Activated T-cell treated with anti-CD3 and anti-CD28 coated beads, Interleukin-2, amount 50 U/mL, for 24 hours (primary cell): ENCODE results near the gene PLEKHA8.
"Not testable (repeated sequence)": the region's sequence is repeated elsewhere in the genome, so short reads cannot be mapped to it uniquely, and the experiment has no call there.

ENCODE experiments used
- DNase-seq: peaks from one replicate; pipeline ENCODE4 v3.0.0-alpha.2; 2020
- H3K27ac Mint-ChIP-seq: 2 replicates; pipeline ENCODE4 v1.8.0; 2020; ENCODE audit warnings: mild to moderate bottlenecking, mixed read lengths
- H3K27me3 Mint-ChIP-seq: 2 replicates; pipeline ENCODE4 v1.8.0; 2020; ENCODE audit warnings: mixed read lengths
- H3K36me3 Mint-ChIP-seq: 2 replicates; pipeline ENCODE4 v1.8.0; 2020; ENCODE audit warnings: low read depth, mixed read lengths
- H3K4me1 Mint-ChIP-seq: 2 replicates; pipeline ENCODE4 v1.8.0; 2020; ENCODE audit warnings: low read depth, mixed read lengths
- H3K4me3 Mint-ChIP-seq: 2 replicates; pipeline ENCODE4 v1.8.0; 2020; ENCODE audit warnings: mild to moderate bottlenecking, moderate library complexity, mixed read lengths
- H3K9me3 Mint-ChIP-seq: 2 replicates; pipeline ENCODE4 v1.8.0; 2020; ENCODE audit warnings: mixed read lengths

The PLEKHA8 gene

DNA sequence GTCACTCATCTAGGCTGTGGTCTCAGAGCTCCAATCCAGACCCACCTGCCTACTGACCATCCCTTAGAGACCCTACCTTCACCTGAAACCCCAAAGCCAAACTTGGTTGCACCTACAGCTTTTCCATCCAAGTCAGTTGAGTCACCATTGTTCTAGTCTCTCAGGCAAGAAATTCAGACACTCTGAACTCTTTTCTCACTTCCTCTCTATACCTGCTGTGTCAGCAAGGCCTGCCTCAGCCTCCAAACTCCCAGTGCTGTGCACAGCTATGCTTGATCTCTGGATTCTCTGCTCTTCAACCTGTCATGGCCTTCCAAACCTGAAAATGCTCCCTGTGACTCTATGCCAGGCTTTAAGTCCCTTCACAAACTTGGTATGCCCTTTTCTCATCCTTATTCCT, 59.2 kb downstream of the PLEKHA8 start:
- Mint-ChIP-seq H3K36me3 (peaks cover 2% of the 10 kb centered on the region), H3K27ac (no peak overlapping the region), H3K27me3 (no peaks in the 10 kb centered on the region), H3K4me1 (peaks cover 3% of the 10 kb centered on the region), H3K9me3 (no peaks in the 10 kb centered on the region), H3K4me3 (no peak overlapping the region)
- DNase-seq = no peak

- Mint-ChIP-seq H3K9me3 (no peaks in the 10 kb centered on the region), H3K4me3 (no peak overlapping the region)
- no peak for DNase-seq
Measured at GRCh38 chr7:30088362-30088761, 60.1 kb downstream of the PLEKHA8 start.

GRCh38 chr7:30090111-30090510, 61.9 kb downstream of the PLEKHA8 start:
- H3K4me1 Mint-ChIP-seq = peaks cover 3% of the 10 kb centered on the region
- H3K27me3 Mint-ChIP-seq = no peaks in the 10 kb centered on the region

More at GRCh38 chr7:30088362-30088761, 60.1 kb downstream of the PLEKHA8 start:
- Mint-ChIP-seq H3K27ac (no peak overlapping the region), H3K4me1 (peaks cover 3% of the 10 kb centered on the region), H3K27me3 (no peaks in the 10 kb centered on the region), H3K36me3 (peaks cover 2% of the 10 kb centered on the region)

DNA sequence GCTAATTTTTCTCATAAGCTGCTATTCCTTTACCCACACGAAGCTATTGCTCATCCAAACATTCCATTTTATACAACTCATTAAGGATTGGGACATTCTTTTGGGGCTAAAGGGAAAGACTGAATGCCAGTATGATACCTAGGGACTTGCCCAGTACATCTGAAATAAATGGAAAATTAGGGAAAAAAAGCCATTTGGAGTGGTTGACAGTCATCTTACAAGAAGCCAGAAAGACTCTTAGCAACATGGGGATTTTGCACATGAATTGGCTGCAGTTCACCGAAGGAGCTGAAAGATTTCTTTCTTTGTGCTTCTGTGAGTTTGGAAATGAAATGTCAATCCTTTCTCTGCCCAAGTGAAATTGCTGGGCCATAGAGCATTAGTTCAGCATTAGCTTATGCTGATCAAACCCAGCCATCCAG, 63.3 kb downstream of the PLEKHA8 start:
- no peaks in the 10 kb centered on the region for H3K27me3 Mint-ChIP-seq
- H3K9me3 Mint-ChIP-seq = no peaks in the 10 kb centered on the region
- DNase-seq = no peak
- H3K4me1 Mint-ChIP-seq = peaks cover 3% of the 10 kb centered on the region
- no peak overlapping the region for H3K27ac Mint-ChIP-seq
- H3K4me3 Mint-ChIP-seq = no peak overlapping the region
- H3K36me3 Mint-ChIP-seq = no peaks in the 10 kb centered on the region

More at GRCh38 chr7:30090111-30090510, 61.9 kb downstream of the PLEKHA8 start:
- Mint-ChIP-seq H3K4me3 (no peak overlapping the region), H3K9me3 (no peaks in the 10 kb centered on the region), H3K27ac (no peak overlapping the region), H3K36me3 (no peaks in the 10 kb centered on the region)
- no peak for DNase-seq

GRCh38 chr7:30091987-30092386, 63.8 kb downstream of the PLEKHA8 start:
- Mint-ChIP-seq H3K36me3 (peaks cover under 1% of the 10 kb centered on the region), H3K9me3 (no peaks in the 10 kb centered on the region), H3K27ac (no peak overlapping the region), H3K4me3 (no peak overlapping the region), H3K4me1 (peaks cover 3% of the 10 kb centered on the region), H3K27me3 (no peaks in the 10 kb centered on the region)
- DNase-seq = no peak

- H3K4me3 Mint-ChIP-seq = no peak overlapping the region
- H3K27me3 Mint-ChIP-seq = no peaks in the 10 kb centered on the region
- H3K9me3 Mint-ChIP-seq = no peaks in the 10 kb centered on the region
- H3K4me1 Mint-ChIP-seq = no peaks in the 10 kb centered on the region
- DNase-seq = no peak
- H3K36me3 Mint-ChIP-seq = peaks cover 3% of the 10 kb centered on the region
- no peak overlapping the region for H3K27ac Mint-ChIP-seq
Measured at GRCh38 chr7:30093420-30093952, 65.3 kb downstream of the PLEKHA8 start.

DNA sequence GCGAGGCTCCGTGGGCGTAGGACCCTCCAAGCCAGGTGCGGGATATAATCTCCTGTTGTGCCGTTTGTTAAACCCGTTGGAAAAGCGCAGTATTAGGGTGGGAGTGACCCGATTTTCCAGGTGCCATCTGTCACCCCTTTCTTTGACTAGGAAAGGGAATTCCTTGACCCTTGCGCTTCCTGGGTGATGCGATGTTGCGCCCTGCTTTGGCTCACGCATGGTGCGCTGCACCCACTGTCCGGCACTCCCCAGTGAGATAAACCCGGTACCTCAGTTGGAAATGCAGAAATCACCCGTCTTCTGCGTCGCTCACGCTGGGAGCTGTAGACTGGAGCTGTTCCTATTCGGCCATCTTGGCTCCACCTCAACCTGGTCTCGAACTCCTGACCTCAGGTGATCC, 70.4 kb downstream of the PLEKHA8 start:
- not testable (repeated sequence) for H3K27me3 Mint-ChIP-seq, DNase-seq, H3K9me3 Mint-ChIP-seq, H3K4me1 Mint-ChIP-seq, H3K27ac Mint-ChIP-seq, H3K36me3 Mint-ChIP-seq, H3K4me3 Mint-ChIP-seq

DNA sequence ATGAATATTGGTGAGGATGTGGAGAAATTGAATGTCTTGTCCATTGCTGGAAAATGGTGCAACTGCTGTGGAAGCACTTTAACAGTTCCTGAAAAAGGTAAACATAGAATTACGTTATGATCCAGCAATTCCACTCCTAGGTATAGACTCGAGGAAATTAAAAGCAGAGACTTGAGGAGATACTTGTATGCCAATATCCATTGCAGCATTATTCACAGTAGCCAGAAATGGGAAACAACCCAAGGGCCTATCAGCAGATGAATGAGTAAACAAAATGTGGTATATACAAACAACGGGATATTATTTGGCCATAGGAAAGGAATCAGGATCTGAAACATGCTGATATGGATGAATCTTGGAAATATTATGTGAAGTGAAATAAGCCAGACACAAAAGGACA, 74.1 kb downstream of the PLEKHA8 start:
- no peaks in the 10 kb centered on the region for H3K9me3 Mint-ChIP-seq
- H3K4me1 Mint-ChIP-seq = no peaks in the 10 kb centered on the region
- H3K36me3 Mint-ChIP-seq = peaks cover 2% of the 10 kb centered on the region
- H3K27me3 Mint-ChIP-seq = no peaks in the 10 kb centered on the region
- no peak for DNase-seq
- no peak overlapping the region for H3K4me3 Mint-ChIP-seq
- no peak overlapping the region for H3K27ac Mint-ChIP-seq

GRCh38 chr7:30104157-30104556, 75.9 kb downstream of the PLEKHA8 start:
- DNase-seq = no peak

DNA sequence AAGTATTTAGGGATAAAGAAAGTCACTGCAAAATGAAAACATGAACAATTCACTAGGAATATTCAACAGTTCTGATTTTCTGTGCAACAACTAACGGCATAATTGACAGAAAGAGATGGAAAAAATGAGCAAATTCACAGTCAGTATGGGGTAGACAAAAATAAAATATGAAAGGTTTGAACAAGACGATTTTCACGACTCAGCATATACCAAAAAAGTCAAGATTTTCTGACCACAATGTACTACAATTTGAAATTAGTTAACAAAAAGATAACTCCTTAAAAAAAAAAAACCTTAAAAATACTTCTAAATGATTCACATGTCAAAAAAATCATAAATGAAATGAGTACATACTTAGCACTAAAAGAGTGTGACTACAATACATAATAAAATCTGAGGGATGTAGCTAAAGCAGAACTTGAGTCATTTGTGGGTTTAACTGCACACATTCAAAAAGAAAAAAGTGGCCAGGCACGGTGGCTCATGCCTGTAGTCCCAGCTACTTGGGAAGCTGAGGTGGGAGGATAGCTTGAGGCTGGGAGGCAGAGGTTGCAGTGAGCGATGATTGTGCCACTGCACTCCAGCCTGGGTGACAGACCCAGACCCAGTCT, 84.0 kb downstream of the PLEKHA8 start:
- H3K4me1 Mint-ChIP-seq = peaks cover 8% of the 10 kb centered on the region
- H3K36me3 Mint-ChIP-seq = peaks cover 9% of the 10 kb centered on the region
- H3K27me3 Mint-ChIP-seq = no peaks in the 10 kb centered on the region
- peaks cover 15% of the 10 kb centered on the region for H3K9me3 Mint-ChIP-seq
- no peak overlapping the region for H3K4me3 Mint-ChIP-seq
- H3K27ac Mint-ChIP-seq = no peak overlapping the region
- DNase-seq = no peak

More at GRCh38 chr7:30104157-30104556, 75.9 kb downstream of the PLEKHA8 start:
- Mint-ChIP-seq H3K36me3 (peaks cover under 1% of the 10 kb centered on the region), H3K27ac (no peak overlapping the region), H3K27me3 (no peaks in the 10 kb centered on the region), H3K9me3 (no peaks in the 10 kb centered on the region), H3K4me3 (no peak overlapping the region), H3K4me1 (no peaks in the 10 kb centered on the region)

- Mint-ChIP-seq H3K27ac (no peak overlapping the region), H3K9me3 (peaks cover 15% of the 10 kb centered on the region), H3K4me3 (no peak overlapping the region), H3K27me3 (no peaks in the 10 kb centered on the region), H3K4me1 (peaks cover 8% of the 10 kb centered on the region), H3K36me3 (peaks cover 9% of the 10 kb centered on the region)
- no peak for DNase-seq
Measured at GRCh38 chr7:30113144-30113543, 84.9 kb downstream of the PLEKHA8 start.

DNA sequence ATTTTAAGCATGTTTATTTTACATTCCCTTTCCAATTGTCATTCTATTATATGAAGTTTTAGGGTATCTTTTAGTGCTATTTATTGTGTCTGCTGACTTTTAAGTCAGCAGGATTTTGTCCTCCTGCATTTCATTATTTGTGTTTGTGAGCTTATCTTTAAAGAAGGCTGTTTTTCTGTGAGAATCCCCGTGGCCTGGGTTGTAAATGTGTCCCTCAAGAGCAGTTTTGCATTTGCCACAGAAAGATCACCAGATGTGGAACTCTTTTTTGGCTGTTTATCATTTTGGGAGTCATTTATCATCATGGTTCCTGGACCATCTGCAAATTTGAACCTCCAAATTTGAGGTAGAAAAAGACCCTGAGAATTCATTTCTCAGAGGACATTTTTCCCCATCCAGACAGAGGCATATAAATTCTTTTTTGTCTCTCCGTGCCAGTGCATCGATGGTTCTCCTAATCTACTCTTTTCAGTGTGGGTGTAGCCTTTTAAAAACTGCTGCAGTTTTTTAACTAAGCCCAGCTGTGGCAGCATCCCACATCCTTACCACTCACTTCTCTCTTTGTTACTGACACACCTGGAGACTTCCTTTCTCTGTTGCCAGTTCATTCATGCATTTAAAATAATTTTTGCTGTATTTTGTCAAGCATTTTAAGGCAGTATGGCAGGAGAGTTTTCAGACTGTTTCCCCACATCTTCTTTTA, 86.5 kb downstream of the PLEKHA8 start:
- Mint-ChIP-seq H3K27ac (no peak overlapping the region), H3K4me3 (no peak overlapping the region)

GRCh38 chr7:30115709-30116297, 87.6 kb downstream of the PLEKHA8 start:
- Mint-ChIP-seq H3K27ac (no peak overlapping the region), H3K4me3 (no peak overlapping the region), H3K9me3 (peaks cover 15% of the 10 kb centered on the region), H3K4me1 (peaks cover 8% of the 10 kb centered on the region), H3K27me3 (no peaks in the 10 kb centered on the region), H3K36me3 (peaks cover 9% of the 10 kb centered on the region)
- no peak for DNase-seq

More for the DNA sequence above, 86.5 kb downstream of the PLEKHA8 start:
- Mint-ChIP-seq H3K27me3 (no peaks in the 10 kb centered on the region), H3K9me3 (peaks cover 15% of the 10 kb centered on the region), H3K4me1 (peaks cover 8% of the 10 kb centered on the region), H3K36me3 (peaks cover 9% of the 10 kb centered on the region)
- DNase-seq = no peak

DNA sequence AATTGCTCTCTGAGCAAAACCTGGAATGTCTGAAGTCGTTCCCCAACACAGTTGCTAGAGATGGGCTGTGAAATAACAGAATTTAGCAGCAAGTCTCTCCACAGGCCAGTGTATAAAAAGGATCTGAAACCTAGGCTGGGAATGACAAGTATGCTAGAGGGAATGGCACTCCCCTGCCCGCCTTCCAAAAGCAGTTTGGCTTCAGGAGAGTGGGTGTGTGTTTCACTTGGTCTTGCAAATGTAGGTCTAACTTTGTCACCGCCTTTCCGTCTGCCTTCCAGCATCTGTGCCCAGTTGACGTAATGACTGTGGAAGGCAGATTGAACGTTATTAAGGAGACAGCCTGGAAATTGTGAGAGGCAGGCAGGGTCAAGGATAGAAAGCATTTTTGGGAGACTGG, 88.6 kb downstream of the PLEKHA8 start:
- Mint-ChIP-seq H3K36me3 (peaks cover 9% of the 10 kb centered on the region), H3K27me3 (no peaks in the 10 kb centered on the region), H3K4me3 (no peak overlapping the region), H3K9me3 (peaks cover 15% of the 10 kb centered on the region), H3K4me1 (peaks cover 8% of the 10 kb centered on the region), H3K27ac (no peak overlapping the region)
- DNase-seq = no peak

DNA sequence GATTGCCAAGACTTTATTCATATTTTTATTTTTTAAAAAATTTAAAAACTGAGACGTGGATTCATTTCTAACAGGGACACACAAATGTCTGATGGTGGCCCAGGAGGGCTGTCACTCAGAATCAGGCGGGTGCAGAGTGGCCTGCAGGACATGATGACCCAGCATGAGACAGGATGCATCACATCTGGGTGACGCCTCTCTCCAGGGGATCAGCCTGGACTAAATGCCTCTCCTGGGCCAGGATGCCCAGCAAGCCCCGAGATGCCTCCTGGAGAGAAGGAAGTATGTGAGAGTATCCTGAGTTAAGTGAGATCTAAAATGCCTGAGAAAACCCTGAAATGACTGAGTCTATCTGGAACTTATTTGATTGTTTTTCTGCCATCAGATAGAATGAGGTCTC, 89.7 kb downstream of the PLEKHA8 start:
- Mint-ChIP-seq H3K27ac (no peak overlapping the region), H3K36me3 (peaks cover 8% of the 10 kb centered on the region), H3K4me1 (peaks cover 6% of the 10 kb centered on the region), H3K9me3 (peaks cover 8% of the 10 kb centered on the region), H3K4me3 (no peak overlapping the region), H3K27me3 (no peaks in the 10 kb centered on the region)
- no peak for DNase-seq
